Adrenal gland (tissue), 5 donors: ENCODE data around the gene PNKP.

Experiments
- POLR2A ChIP-seq, 2 donors: fragments of 450-650 bp; IDR thresholded peaks; one replicate each; pipeline ENCODE4 v1.6.1; 2017; ENCODE audit warnings: antibody characterized with exemption in 2 of 2, mild to moderate bottlenecking in 2 of 2, moderate library complexity in 1 of 2
- TF ChIP-seq, protein P1 (sequence below), 6 experiments: fragments of 450-650 bp in 4 of 6; fragments of 200-600 bp in 2 of 6; sonication (generic) in 1 of 6; IDR thresholded peaks; 1 replicate in 5 of 6; 2 replicates in 1 of 6; pipeline versions ENCODE4 v1.5.1 to v1.8.0; 2016 to 2021; ENCODE audit warnings: antibody characterized with exemption in 6 of 6, mild to moderate bottlenecking in 2 of 6, moderate library complexity in 1 of 6
- donor health status: DM: no; HTN: no; CAD: no.

DNA sequence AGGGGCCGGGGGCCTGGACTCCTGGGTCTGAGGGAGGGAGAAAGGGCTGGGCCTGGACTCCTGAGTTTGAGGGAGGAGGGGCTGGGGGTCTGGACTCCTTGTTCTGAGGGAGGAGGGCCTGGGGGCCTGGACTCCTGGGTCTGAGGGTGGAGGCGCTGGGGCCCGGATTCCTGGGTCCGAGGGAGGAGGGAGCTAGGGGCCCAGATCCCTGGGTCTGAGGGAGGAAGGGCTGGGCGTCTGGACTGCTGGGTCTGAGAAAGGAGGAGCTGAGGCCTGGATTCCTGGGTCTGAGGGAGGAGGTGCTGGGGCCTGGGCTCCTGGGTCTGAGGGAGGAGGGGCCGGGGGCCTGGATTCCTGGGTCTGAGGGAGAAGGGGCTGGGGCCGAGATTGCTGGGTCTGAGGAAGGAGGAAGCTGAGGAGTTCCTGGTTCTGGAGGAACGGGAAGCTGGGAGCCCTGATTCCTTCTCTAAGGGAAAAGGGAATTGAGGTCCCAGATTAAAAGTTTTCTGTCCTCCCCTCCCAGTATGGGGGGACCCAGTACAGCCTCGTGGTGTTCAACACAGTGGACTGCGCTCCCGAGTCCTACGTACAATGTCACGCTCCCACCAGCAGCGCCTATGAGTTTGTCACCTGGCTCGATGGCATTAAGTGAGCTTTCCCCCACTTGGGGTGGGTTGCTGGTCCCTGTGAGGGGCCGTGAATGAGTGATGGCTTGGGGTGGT is 48.6 kb downstream of the PNKP start:
- TF ChIP-seq, protein P1, sequence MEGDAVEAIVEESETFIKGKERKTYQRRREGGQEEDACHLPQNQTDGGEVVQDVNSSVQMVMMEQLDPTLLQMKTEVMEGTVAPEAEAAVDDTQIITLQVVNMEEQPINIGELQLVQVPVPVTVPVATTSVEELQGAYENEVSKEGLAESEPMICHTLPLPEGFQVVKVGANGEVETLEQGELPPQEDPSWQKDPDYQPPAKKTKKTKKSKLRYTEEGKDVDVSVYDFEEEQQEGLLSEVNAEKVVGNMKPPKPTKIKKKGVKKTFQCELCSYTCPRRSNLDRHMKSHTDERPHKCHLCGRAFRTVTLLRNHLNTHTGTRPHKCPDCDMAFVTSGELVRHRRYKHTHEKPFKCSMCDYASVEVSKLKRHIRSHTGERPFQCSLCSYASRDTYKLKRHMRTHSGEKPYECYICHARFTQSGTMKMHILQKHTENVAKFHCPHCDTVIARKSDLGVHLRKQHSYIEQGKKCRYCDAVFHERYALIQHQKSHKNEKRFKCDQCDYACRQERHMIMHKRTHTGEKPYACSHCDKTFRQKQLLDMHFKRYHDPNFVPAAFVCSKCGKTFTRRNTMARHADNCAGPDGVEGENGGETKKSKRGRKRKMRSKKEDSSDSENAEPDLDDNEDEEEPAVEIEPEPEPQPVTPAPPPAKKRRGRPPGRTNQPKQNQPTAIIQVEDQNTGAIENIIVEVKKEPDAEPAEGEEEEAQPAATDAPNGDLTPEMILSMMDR (IDR thresholded peaks at IDR 0.05) = no peak
- peak in 1 of 2 donors; percentile 15 for TF ChIP-seq POLR2A (IDR thresholded peaks at IDR 0.05)
